Fibroblast of peridontal ligament (primary cell): ENCODE results near the gene ADCY1.
"Not testable (repeated sequence)": the region's sequence is repeated elsewhere in the genome, so short reads cannot be mapped to it uniquely, and the experiment has no call there.

Source experiments
- DNase-seq: peaks from one replicate; pipeline ENCODE4 v3.0.0-alpha.2; 2010; ENCODE audit errors: extremely low read depth

The ADCY1 gene

DNA sequence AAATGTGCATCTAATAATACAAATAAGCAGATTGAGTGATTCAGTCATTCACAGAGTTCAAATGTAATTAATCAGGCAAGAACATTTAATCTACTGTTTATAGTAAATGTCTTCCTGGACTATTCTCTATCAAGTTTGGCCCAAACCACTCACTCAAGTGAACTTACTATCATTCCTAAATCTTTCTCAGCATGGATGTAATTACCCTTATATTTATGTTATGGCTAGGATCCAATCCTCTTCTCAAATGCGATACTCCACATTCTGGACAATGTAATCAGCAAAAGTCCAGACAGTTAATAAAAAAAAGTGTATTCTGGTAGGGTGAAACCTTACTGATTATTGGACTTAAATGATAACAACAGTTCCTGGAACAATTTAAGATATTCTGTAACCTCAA is 185.3 kb downstream of the ADCY1 start:
- peak; percentile 41 for DNase-seq

- DNase-seq = peak; percentile 98
Measured at GRCh38 chr7:45761545-45762205, 187.5 kb downstream of the ADCY1 start.

- peak; percentile 23 for DNase-seq
Measured at GRCh38 chr7:45762225-45762994, 188.2 kb downstream of the ADCY1 start.

GRCh38 chr7:45768516-45769394 is 194.6 kb downstream of the ADCY1 start:
- peak; percentile 97 for DNase-seq

DNA sequence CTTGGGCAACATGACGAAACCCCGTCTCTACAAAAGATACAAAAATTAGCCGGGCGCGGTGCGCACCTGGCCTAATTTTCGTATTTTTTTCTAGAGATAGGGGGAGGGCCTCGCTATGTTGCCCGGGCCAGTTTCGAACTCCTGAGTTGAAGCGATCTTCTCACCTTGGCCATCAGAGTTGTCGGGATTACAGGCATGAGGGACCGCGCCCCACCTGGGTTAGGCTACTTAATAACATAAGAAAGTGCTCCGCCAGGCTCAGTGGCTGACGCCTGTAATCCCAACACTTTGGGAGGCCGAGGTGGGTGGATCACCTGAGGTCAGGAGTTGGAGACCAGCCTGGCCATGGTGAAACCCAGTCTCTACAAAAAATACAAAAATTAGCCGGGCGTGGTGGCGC is 195.5 kb downstream of the ADCY1 start:
- DNase-seq = not testable (repeated sequence)
